Inflammatory macrophage (primary cell): ENCODE data around the gene SCRT2.

Source experiments
- DNase-seq, 2 donors: peaks; one replicate each; pipeline ENCODE4 v3.0.0-alpha.2; 2020 to 2022

The SCRT2 gene

GRCh38 chr20:625360-625932, 50.2 kb downstream of the SCRT2 start:
- DNase-seq = peak; percentile 53 to 65

GRCh38 chr20:623704-624103, 51.9 kb downstream of the SCRT2 start:
- peak in 1 of 2 donors; percentile 41 for DNase-seq

- DNase-seq = no peak
These were observed 52.6 kb downstream of the SCRT2 start for GRCh38 chr20:623021-623420.

- no peak for DNase-seq
These were observed 53.4 kb downstream of the SCRT2 start for GRCh38 chr20:622161-622560.

- peak; percentile 15 to 64 for DNase-seq
These were observed 54.4 kb downstream of the SCRT2 start for GRCh38 chr20:621125-621756.

- peak in 1 of 2 donors; percentile 52 for DNase-seq
These were observed 55.4 kb downstream of the SCRT2 start for GRCh38 chr20:620246-620645.

- DNase-seq = no peak
These were observed 56.6 kb downstream of the SCRT2 start for GRCh38 chr20:618980-619379.

GRCh38 chr20:617934-618690, 57.5 kb downstream of the SCRT2 start:
- no peak for DNase-seq

GRCh38 chr20:615514-615913, 60.1 kb downstream of the SCRT2 start:
- DNase-seq = peak in 1 of 2 donors; percentile 24

- DNase-seq = no peak
These were observed 63.8 kb downstream of the SCRT2 start for GRCh38 chr20:611843-612185.
